PFSK-1 (cell line): Measurements from ENCODE around the gene FAM136A.

ENCODE experiments used
- FOXP2 ChIP-seq: optimal IDR thresholded peaks from 2 replicates; pipeline ENCODE3; 2011; ENCODE audit warnings: borderline replicate concordance, control low read depth, inconsistent platforms; ENCODE audit not compliant: insufficient read depth; ENCODE audit errors: extremely low read length, extremely low read depth
- POLR2AphosphoS5 ChIP-seq: IDR thresholded peaks from 2 replicates; pipeline ENCODE4 v1.6.1; 2012; ENCODE audit warnings: low read depth, mild to moderate bottlenecking, control low read depth, low read length, moderate library complexity
- SIN3A ChIP-seq: IDR thresholded peaks from 2 replicates; pipeline ENCODE4 v1.6.1; 2012; ENCODE audit warnings: mild to moderate bottlenecking, low read length, moderate library complexity, borderline replicate concordance; ENCODE audit not compliant: insufficient read depth
- TAF1 ChIP-seq: IDR thresholded peaks from 2 replicates; pipeline ENCODE4 v1.6.1; 2012; ENCODE audit warnings: low read length, control low read depth, borderline replicate concordance; ENCODE audit not compliant: insufficient read depth
- TF ChIP-seq, protein P1 (sequence below), 2 experiments: IDR thresholded peaks; 2 replicates each; pipeline versions ENCODE4 v1.6.1 to v1.8.0; 2011 to 2012; ENCODE audit warnings: low read depth in 2 of 2, low read length in 2 of 2, control low read depth in 1 of 2, inconsistent platforms in 1 of 2, mild to moderate bottlenecking in 1 of 2, moderate library complexity in 1 of 2; ENCODE audit not compliant: insufficient read depth in 1 of 2

DNA sequence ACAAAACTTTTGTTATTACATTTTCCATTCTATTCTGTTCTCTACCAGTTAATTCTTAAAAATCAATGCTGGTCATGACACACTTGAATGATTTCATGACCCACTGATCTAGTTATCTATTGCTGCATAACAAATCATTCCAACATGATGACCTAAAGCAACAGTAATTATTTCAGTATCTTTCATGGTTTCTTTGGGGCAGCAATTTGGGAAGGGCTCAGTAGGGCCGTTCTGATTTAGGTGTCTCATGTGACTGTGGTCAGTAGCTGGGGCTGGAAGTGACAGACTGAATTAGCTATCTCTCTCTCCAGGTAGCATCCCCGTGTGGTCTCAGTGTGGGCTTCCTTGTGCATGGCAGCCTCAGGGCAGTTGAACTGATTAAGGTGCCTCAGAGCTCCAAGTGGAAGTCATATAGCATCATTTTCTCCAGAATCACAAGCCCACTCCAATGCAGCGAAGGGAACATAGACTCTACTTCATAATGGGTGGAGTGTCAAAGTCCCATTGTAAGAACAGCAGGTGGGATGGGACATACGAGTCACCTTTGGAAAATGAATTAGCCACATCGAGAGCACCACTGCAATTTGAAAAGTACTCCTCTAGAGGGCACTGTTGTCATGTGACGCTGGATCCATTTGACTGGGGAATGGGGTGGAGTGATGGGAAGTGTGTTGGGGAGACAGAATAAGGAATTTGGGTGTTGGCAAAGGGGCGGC, 39.1 kb upstream of the FAM136A start:
- no peak for TF ChIP-seq POLR2AphosphoS5
- TF ChIP-seq, protein P1, sequence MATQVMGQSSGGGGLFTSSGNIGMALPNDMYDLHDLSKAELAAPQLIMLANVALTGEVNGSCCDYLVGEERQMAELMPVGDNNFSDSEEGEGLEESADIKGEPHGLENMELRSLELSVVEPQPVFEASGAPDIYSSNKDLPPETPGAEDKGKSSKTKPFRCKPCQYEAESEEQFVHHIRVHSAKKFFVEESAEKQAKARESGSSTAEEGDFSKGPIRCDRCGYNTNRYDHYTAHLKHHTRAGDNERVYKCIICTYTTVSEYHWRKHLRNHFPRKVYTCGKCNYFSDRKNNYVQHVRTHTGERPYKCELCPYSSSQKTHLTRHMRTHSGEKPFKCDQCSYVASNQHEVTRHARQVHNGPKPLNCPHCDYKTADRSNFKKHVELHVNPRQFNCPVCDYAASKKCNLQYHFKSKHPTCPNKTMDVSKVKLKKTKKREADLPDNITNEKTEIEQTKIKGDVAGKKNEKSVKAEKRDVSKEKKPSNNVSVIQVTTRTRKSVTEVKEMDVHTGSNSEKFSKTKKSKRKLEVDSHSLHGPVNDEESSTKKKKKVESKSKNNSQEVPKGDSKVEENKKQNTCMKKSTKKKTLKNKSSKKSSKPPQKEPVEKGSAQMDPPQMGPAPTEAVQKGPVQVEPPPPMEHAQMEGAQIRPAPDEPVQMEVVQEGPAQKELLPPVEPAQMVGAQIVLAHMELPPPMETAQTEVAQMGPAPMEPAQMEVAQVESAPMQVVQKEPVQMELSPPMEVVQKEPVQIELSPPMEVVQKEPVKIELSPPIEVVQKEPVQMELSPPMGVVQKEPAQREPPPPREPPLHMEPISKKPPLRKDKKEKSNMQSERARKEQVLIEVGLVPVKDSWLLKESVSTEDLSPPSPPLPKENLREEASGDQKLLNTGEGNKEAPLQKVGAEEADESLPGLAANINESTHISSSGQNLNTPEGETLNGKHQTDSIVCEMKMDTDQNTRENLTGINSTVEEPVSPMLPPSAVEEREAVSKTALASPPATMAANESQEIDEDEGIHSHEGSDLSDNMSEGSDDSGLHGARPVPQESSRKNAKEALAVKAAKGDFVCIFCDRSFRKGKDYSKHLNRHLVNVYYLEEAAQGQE (IDR thresholded peaks at IDR 0.05; ENCODE audit: insufficient read depth in 1 of 2, low read depth in 2 of 2, low read length in 2 of 2) = no peak
- TF ChIP-seq SIN3A = no peak
- TF ChIP-seq TAF1 = no peak
- no peak for TF ChIP-seq FOXP2
